Liver (tissue), 9 donors: ENCODE data around the gene EVX1. TPM values are rescaled to one million over a fixed set of nuclear protein-coding genes. Genes with fewer than 3 reads are reported as not detected.
A peak's percentile ranks its signal among the peaks of the same experiment; 100 is the strongest.

Experiments used
- DNase-seq: peaks from one replicate; pipeline ENCODE4 v3.0.0-alpha.2; 2017; ENCODE audit warnings: low spot score
- H3K27ac ChIP-seq, 2 donors: one replicate each; pipeline ENCODE4 v1.7.0; 2013; ENCODE audit warnings: inconsistent platforms in 2 of 2, low read length in 2 of 2, control low read depth in 1 of 2, low read depth in 1 of 2, mild to moderate bottlenecking in 1 of 2
- H3K27me3 ChIP-seq, 4 donors: one replicate each; pipeline versions ENCODE4 v1.6.1 to v1.7.0; 2013; ENCODE audit warnings: low read length in 3 of 4, inconsistent platforms in 1 of 4, mild to moderate bottlenecking in 1 of 4, moderate library complexity in 1 of 4; ENCODE audit not compliant: control insufficient read depth in 4 of 4, insufficient read depth in 4 of 4
- H3K36me3 ChIP-seq, 4 donors: one replicate each; pipeline versions ENCODE4 v1.6.1 to v1.7.0; 2013; ENCODE audit warnings: low read length in 3 of 4, mild to moderate bottlenecking in 3 of 4, low read depth in 1 of 4, moderate library complexity in 1 of 4; ENCODE audit not compliant: control insufficient read depth in 4 of 4, insufficient read depth in 3 of 4
- H3K4me1 ChIP-seq, 4 donors: one replicate each; pipeline versions ENCODE4 v1.6.1 to v1.7.0; 2013; ENCODE audit warnings: low read length in 3 of 4, mild to moderate bottlenecking in 3 of 4, moderate library complexity in 1 of 4; ENCODE audit not compliant: control insufficient read depth in 4 of 4, insufficient read depth in 4 of 4
- H3K4me3 ChIP-seq, 3 donors: one replicate each; pipeline versions ENCODE4 v1.6.1 to v1.7.0; 2013; ENCODE audit warnings: low read length in 3 of 3, control low read depth in 1 of 3, low read depth in 1 of 3, mild to moderate bottlenecking in 1 of 3
- H3K9ac ChIP-seq, 2 donors: one replicate each; pipeline ENCODE4 v1.7.0; 2013; ENCODE audit warnings: low read length in 2 of 2, mild to moderate bottlenecking in 2 of 2, moderate library complexity in 2 of 2, control low read depth in 1 of 2, low read depth in 1 of 2
- H3K9me3 ChIP-seq, 4 donors: one replicate each; pipeline versions ENCODE4 v1.6.1 to v1.7.0; 2013; ENCODE audit warnings: low read length in 3 of 4; ENCODE audit not compliant: control insufficient read depth in 4 of 4
- ATF3 ChIP-seq: IDR thresholded peaks from 2 replicates; pipeline ENCODE4 v1.6.1; 2016; ENCODE audit warnings: antibody characterized with exemption
- FOXA1 ChIP-seq: IDR thresholded peaks from 2 replicates; pipeline ENCODE4 v1.6.1; 2016; ENCODE audit warnings: antibody characterized with exemption
- FOXA2 ChIP-seq: IDR thresholded peaks from 2 replicates; pipeline ENCODE4 v1.6.1; 2016; ENCODE audit warnings: antibody characterized with exemption
- GABPA ChIP-seq, 2 donors: IDR thresholded peaks in 1 of 2; conservative IDR thresholded peaks in 1 of 2; 2 replicates each; pipeline ENCODE4 v1.6.1; 2016; ENCODE audit warnings: antibody characterized with exemption in 2 of 2, mild to moderate bottlenecking in 1 of 2, moderate library complexity in 1 of 2
- HNF4G ChIP-seq: IDR thresholded peaks from 2 replicates; pipeline ENCODE4 v1.6.1; 2016; ENCODE audit warnings: antibody characterized with exemption
- JUND ChIP-seq, 2 donors: IDR thresholded peaks; 2 replicates each; pipeline ENCODE4 v1.6.1; 2016; ENCODE audit warnings: antibody characterized with exemption in 2 of 2
- NR2F2 ChIP-seq: IDR thresholded peaks from 2 replicates; pipeline ENCODE4 v1.6.1; 2016; ENCODE audit warnings: antibody characterized with exemption
- RAD21 ChIP-seq, 2 donors: IDR thresholded peaks; 2 replicates each; pipeline ENCODE4 v1.6.1; 2016; ENCODE audit warnings: antibody characterized with exemption in 2 of 2, mild to moderate bottlenecking in 2 of 2
- RXRA ChIP-seq, 2 donors: IDR thresholded peaks; 2 replicates each; pipeline ENCODE4 v1.6.1; 2017 to 2018; ENCODE audit warnings: antibody characterized with exemption in 2 of 2, mild to moderate bottlenecking in 1 of 2
- TAF1 ChIP-seq: conservative IDR thresholded peaks from 2 replicates; pipeline ENCODE4 v1.6.1; 2016; ENCODE audit warnings: antibody characterized with exemption, mild to moderate bottlenecking
- YY1 ChIP-seq: IDR thresholded peaks from 2 replicates; pipeline ENCODE4 v1.6.1; 2016; ENCODE audit warnings: antibody characterized with exemption, mild to moderate bottlenecking
- WGBS: extraction: QIAGEN DNeasy Blood & Tissue Kit; methylation state at CpG from one replicate; pipeline ENCODE4 v1.1.7; 2013; 5-methylcytosine and 5-hydroxymethylcytosine counted together
- polyA plus RNA-seq, 2 donors: library from polyadenylated mRNA; stranded (reverse) in 1 of 2; unstranded in 1 of 2; fragments of 200-250 nt in 1 of 2; fragments of >200 nt in 1 of 2; fragmentation: Nextera tagmentation in 1 of 2; extraction: Ambion mirVana in 1 of 2; gene quantifications; one replicate each; pipeline versions ENCODE4 v1.2.1 to v1.2.3, GENCODE V29; 2013 to 2015
- total RNA-seq, 2 donors: library from RNA; depleted of rRNA; stranded (reverse); fragments of >200 nt; gene quantifications; one replicate each; pipeline ENCODE4 v1.2.3, GENCODE V29; 2014
- TF ChIP-seq, protein P1 (sequence below): IDR thresholded peaks from 2 replicates; pipeline ENCODE4 v1.6.1; 2016; ENCODE audit warnings: antibody characterized with exemption, mild to moderate bottlenecking
- TF ChIP-seq, protein P2 (sequence below): IDR thresholded peaks from 2 replicates; pipeline ENCODE4 v1.6.1; 2016; ENCODE audit warnings: antibody characterized with exemption
- TF ChIP-seq, protein P3 (sequence below): IDR thresholded peaks from 2 replicates; pipeline ENCODE4 v1.6.1; 2016; ENCODE audit warnings: antibody characterized with exemption
- TF ChIP-seq, protein P4 (sequence below): fragments of 150-350 bp; IDR thresholded peaks from 2 replicates; pipeline ENCODE4 v1.5.1; 2017; ENCODE audit warnings: improper control_type of control experiment, low read depth, low read length; ENCODE audit not compliant: missing input control
- donor health status: healthy.
- donor health status: healthy.
- donor health status: healthy.
- donor health status: healthy.
- donor health status: healthy.

The EVX1 gene
- total and polyA plus RNA-seq, 4 donors, result not detected

DNA sequence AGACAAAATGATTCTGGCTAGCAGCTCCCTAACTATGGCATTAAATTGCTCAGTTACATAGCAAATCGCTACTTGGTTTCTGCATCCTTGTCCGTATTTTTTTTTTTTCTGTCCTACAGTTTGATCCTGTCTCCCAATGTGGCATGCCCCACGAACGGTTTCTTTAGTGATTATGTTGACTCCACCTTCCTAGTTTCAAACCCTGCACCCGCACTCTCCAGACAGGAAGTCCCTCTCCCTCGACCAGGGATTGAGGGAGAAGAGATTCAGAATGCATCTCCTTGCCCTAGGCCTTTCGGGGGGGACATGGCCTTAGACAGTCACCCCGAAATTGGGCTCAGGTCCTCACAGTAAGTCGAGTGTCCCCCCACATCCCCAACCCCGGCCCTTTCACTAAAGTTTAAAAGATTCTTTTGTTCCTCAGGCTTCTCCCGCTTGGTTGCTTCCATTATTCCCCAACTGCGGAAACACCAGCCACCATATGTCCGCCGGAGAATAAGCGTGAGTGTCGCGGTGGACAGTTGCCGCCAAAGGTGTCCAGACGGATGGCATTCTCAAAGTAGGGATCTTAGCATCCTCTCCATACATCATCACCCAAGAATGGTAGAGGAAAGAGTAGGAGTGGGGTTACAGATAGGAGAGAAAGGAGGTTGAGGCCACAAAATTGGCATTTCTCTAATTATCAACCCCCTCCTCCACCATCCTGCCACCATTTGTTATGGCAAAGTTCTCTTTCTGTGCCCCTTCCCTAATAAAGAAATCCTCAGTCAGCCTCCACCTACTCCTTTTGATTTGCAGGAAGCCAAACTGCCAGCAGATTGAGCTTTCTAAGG, 7.3 kb downstream of the EVX1 start (continued):
- TF ChIP-seq, protein P1, sequence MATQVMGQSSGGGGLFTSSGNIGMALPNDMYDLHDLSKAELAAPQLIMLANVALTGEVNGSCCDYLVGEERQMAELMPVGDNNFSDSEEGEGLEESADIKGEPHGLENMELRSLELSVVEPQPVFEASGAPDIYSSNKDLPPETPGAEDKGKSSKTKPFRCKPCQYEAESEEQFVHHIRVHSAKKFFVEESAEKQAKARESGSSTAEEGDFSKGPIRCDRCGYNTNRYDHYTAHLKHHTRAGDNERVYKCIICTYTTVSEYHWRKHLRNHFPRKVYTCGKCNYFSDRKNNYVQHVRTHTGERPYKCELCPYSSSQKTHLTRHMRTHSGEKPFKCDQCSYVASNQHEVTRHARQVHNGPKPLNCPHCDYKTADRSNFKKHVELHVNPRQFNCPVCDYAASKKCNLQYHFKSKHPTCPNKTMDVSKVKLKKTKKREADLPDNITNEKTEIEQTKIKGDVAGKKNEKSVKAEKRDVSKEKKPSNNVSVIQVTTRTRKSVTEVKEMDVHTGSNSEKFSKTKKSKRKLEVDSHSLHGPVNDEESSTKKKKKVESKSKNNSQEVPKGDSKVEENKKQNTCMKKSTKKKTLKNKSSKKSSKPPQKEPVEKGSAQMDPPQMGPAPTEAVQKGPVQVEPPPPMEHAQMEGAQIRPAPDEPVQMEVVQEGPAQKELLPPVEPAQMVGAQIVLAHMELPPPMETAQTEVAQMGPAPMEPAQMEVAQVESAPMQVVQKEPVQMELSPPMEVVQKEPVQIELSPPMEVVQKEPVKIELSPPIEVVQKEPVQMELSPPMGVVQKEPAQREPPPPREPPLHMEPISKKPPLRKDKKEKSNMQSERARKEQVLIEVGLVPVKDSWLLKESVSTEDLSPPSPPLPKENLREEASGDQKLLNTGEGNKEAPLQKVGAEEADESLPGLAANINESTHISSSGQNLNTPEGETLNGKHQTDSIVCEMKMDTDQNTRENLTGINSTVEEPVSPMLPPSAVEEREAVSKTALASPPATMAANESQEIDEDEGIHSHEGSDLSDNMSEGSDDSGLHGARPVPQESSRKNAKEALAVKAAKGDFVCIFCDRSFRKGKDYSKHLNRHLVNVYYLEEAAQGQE, result no peak
- no peak for TF ChIP-seq RXRA (IDR thresholded peaks at IDR 0.05)
- no peak for TF ChIP-seq ATF3
- no peak for TF ChIP-seq JUND (IDR thresholded peaks at IDR 0.05)
- no peak for TF ChIP-seq FOXA2

DNA sequence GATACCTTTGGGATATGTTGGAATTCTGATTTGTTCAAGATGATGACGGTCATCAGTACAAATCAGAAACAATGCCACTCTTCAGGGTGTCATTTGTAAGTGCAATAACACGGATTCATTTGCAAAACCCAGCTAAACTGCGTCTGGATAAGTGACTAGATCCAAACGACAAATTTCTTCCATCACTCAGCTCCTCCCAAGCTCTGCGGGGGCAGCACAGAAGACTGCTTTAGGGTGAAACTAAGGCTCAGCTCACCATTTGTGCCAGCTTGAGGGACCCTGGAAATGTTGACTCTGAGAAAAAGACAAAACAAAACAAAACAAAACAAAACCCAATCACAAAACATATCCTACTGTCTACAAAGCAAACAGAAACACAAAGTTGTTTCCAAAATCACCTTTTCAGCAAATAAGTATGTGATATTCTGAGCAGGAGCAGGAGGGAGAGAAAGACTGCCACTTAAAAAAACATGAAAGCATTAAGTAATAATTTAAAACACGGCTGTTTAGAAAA, 8.0 kb downstream of the EVX1 start:
- no peak for DNase-seq
- peaks cover 4 to 36% (median 21%) of the 10 kb centered on the region in 4 donors for H3K27me3 ChIP-seq
- H3K9ac ChIP-seq, result no peak overlapping the region
- H3K9me3 ChIP-seq, result no peaks in the 10 kb centered on the region
- TF ChIP-seq RAD21 (IDR thresholded peaks at IDR 0.05), result no peak
- TF ChIP-seq ATF3, result no peak
- TF ChIP-seq RXRA (IDR thresholded peaks at IDR 0.05), result no peak
- no peak for TF ChIP-seq TAF1
- TF ChIP-seq GABPA (IDR thresholded peaks at IDR 0.05 in 1 of 2, conservative IDR thresholded peaks at IDR 0.05 in 1 of 2), result no peak
- TF ChIP-seq, protein P2, sequence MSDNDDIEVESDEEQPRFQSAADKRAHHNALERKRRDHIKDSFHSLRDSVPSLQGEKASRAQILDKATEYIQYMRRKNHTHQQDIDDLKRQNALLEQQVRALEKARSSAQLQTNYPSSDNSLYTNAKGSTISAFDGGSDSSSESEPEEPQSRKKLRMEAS, result no peak
- no peak overlapping the region for H3K4me3 ChIP-seq
- H3K36me3 ChIP-seq, result no peaks in the 10 kb centered on the region
- peaks cover 2 to 16% (median 12%) of the 10 kb centered on the region in 4 donors for H3K4me1 ChIP-seq
- 19% methylated on average over 6 of the region's 6 CpGs for WGBS
- no peak overlapping the region for H3K27ac ChIP-seq

- Histone ChIP-seq H3K27me3 (peaks cover 4 to 34% (median 20%) of the 10 kb centered on the region in 4 donors), H3K9me3 (no peaks in the 10 kb centered on the region), H3K36me3 (no peaks in the 10 kb centered on the region), H3K4me3 (peak overlapping the region in 1 of 3 donors; percentile 21), H3K9ac (no peak overlapping the region), H3K4me1 (peaks cover 0 to 11% (median 7%) of the 10 kb centered on the region in 4 donors), H3K27ac (no peak overlapping the region)
- DNase-seq, result no peak
- WGBS, result 13% methylated on average over 29 of the region's 29 CpGs
- TF ChIP-seq TAF1, result no peak
- TF ChIP-seq RAD21 (IDR thresholded peaks at IDR 0.05), result no peak
- TF ChIP-seq, protein P1, result no peak
- TF ChIP-seq FOXA1, result no peak
- TF ChIP-seq NR2F2, result no peak
- TF ChIP-seq GABPA (IDR thresholded peaks at IDR 0.05 in 1 of 2, conservative IDR thresholded peaks at IDR 0.05 in 1 of 2), result no peak
- no peak for TF ChIP-seq YY1
- no peak for TF ChIP-seq HNF4G
- TF ChIP-seq, protein P3, sequence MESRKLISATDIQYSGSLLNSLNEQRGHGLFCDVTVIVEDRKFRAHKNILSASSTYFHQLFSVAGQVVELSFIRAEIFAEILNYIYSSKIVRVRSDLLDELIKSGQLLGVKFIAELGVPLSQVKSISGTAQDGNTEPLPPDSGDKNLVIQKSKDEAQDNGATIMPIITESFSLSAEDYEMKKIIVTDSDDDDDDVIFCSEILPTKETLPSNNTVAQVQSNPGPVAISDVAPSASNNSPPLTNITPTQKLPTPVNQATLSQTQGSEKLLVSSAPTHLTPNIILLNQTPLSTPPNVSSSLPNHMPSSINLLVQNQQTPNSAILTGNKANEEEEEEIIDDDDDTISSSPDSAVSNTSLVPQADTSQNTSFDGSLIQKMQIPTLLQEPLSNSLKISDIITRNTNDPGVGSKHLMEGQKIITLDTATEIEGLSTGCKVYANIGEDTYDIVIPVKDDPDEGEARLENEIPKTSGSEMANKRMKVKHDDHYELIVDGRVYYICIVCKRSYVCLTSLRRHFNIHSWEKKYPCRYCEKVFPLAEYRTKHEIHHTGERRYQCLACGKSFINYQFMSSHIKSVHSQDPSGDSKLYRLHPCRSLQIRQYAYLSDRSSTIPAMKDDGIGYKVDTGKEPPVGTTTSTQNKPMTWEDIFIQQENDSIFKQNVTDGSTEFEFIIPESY, result no peak
- TF ChIP-seq, protein P2, result no peak
- TF ChIP-seq, protein P4, sequence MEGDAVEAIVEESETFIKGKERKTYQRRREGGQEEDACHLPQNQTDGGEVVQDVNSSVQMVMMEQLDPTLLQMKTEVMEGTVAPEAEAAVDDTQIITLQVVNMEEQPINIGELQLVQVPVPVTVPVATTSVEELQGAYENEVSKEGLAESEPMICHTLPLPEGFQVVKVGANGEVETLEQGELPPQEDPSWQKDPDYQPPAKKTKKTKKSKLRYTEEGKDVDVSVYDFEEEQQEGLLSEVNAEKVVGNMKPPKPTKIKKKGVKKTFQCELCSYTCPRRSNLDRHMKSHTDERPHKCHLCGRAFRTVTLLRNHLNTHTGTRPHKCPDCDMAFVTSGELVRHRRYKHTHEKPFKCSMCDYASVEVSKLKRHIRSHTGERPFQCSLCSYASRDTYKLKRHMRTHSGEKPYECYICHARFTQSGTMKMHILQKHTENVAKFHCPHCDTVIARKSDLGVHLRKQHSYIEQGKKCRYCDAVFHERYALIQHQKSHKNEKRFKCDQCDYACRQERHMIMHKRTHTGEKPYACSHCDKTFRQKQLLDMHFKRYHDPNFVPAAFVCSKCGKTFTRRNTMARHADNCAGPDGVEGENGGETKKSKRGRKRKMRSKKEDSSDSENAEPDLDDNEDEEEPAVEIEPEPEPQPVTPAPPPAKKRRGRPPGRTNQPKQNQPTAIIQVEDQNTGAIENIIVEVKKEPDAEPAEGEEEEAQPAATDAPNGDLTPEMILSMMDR, result no peak
These were observed 8.6 kb downstream of the EVX1 start for GRCh38 chr7:27251136-27251651.
